Measurements from ENCODE around the gene ATXN8OS. TPM values are rescaled to one million over a fixed set of nuclear protein-coding genes. Genes with fewer than 3 reads are reported as not detected.

ATXN8OS gene
- not detected in 2 replicates for total RNA-seq

DNA sequence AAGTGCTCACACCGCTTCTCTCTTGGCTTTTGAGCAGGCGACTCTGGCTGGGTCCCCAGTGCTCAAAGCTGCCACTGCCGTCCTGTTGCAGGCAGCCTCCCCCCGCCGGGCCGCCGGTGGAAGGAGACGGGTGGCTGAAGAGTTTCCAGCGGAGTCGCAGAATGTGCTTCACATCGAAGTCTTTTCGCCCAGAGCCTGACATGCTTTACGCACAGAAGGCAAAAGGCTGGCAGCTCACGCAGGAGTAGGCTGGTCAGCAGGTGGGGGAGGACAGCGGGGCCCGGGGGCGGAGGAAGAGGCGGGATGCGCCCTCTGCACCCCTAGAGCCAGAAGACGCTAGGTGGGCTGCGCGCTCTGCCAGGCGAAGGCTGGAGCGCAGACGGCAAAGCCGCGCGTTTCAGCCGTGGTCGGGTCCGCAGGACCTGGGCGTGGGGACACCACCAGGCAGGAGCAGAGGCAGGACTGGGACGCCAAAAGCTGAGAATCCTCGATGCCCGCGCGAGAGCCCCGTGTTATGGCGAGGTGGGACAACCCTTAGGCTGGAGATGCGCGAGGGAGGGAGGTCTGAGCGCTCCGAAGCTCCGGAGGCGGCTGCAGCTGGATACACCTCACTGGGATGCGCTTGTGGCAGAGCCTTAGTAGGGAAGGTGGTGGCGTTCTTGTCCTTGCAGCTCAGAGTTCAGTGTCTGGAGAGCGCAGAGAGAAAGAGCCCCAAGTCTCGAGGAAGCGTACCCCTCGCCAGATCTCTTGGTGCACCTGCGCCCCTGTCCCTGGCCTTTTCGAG, at the start of gene ATXN8OS:
TSS of gene ATXN8OS (plus strand) at position 329 of the 784 bp plus-strand sequence.
- Histone ChIP-seq H3K4me3 (ENCODE audit: low read depth, low read length) (peak within 1 kb of the TSS; percentile 23), H3K36me3 (ENCODE audit: control insufficient read depth, insufficient read depth, low read length) (no peaks in the 10 kb centered on the region), H3K27me3 (ENCODE audit: control insufficient read depth, insufficient read depth, low read length) (peaks cover 14% of the 10 kb centered on the region)
- DNase-seq (ENCODE audit: low read depth), result no peak
- TF ChIP-seq, protein P1, sequence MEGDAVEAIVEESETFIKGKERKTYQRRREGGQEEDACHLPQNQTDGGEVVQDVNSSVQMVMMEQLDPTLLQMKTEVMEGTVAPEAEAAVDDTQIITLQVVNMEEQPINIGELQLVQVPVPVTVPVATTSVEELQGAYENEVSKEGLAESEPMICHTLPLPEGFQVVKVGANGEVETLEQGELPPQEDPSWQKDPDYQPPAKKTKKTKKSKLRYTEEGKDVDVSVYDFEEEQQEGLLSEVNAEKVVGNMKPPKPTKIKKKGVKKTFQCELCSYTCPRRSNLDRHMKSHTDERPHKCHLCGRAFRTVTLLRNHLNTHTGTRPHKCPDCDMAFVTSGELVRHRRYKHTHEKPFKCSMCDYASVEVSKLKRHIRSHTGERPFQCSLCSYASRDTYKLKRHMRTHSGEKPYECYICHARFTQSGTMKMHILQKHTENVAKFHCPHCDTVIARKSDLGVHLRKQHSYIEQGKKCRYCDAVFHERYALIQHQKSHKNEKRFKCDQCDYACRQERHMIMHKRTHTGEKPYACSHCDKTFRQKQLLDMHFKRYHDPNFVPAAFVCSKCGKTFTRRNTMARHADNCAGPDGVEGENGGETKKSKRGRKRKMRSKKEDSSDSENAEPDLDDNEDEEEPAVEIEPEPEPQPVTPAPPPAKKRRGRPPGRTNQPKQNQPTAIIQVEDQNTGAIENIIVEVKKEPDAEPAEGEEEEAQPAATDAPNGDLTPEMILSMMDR (IDR thresholded peaks at IDR 0.05; ENCODE audit: insufficient read depth, low read length, poor library complexity, severe bottlenecking), result no peak

DNA sequence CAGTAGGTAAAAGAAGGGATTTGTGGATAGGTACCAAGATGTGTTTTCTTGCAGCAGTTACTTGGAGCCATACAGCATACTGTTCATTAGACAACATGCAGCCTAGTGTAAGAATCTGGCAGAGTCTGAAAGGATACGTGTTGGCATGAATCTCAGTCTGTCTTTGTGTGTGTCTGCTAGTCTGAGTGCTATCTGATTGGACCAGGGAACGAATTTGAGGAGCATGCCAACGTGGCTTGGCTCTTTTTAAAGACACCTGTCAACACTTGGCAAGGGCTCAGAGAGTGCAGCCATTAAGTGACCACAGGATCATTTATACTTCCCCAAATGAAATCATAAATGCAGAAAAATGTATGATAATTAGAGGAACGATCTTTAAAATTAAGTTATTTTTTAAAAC, 27.6 kb upstream of the ATXN8OS start:
- TF ChIP-seq, protein P1 (IDR thresholded peaks at IDR 0.05; ENCODE audit: insufficient read depth, low read length, poor library complexity, severe bottlenecking), result no peak
- Histone ChIP-seq H3K36me3 (ENCODE audit: control insufficient read depth, insufficient read depth, low read length) (no peaks in the 10 kb centered on the region), H3K27me3 (ENCODE audit: control insufficient read depth, insufficient read depth, low read length) (no peaks in the 10 kb centered on the region), H3K4me3 (ENCODE audit: low read depth, low read length) (no peak overlapping the region)
- no peak for DNase-seq (ENCODE audit: low read depth)

DNA sequence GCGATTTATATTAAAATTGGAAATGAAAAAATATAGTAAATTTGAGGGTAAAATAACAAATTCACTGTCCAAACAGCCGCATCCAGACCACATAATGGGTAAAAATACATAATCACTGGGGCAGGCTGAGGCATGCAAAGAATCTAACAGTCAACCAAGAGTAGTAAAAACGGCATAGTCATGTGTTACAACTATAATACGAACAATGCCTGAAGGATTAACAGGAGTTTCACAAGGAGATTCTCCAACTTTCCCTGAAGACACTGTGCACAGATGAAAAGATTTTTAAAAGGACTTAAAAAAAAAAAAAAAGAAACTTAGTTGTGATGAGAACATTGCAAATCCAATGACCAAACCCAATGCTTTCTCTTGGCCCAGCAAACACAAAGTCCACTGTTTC, 20.4 kb upstream of the ATXN8OS start:
- no peaks in the 10 kb centered on the region for H3K36me3 ChIP-seq (ENCODE audit: control insufficient read depth, insufficient read depth, low read length)
- no peaks in the 10 kb centered on the region for H3K27me3 ChIP-seq (ENCODE audit: control insufficient read depth, insufficient read depth, low read length)
- TF ChIP-seq, protein P1 (IDR thresholded peaks at IDR 0.05; ENCODE audit: insufficient read depth, low read length, poor library complexity, severe bottlenecking), result no peak
- DNase-seq (ENCODE audit: low read depth), result no peak
- no peak overlapping the region for H3K4me3 ChIP-seq (ENCODE audit: low read depth, low read length)

DNA sequence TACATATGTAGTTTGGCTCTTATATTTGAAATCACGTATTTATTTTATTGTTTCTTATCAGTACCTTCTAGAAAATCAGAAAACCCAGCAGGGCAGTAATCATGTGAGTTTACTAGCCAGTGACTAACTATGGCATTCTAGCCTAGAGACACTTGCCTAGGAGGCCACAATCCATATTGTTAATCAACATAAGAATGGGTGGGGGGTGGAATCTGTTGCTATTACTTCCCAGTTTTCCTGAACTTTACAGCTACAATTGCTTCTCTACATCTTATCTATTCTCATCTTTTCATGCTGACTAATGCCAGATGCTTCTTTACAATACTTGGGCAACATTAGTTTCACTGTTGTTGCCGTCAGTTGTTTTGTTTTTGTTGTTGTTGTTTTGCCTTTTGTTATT, 18.7 kb upstream of the ATXN8OS start:
- DNase-seq (ENCODE audit: low read depth), result no peak
- TF ChIP-seq, protein P1 (IDR thresholded peaks at IDR 0.05; ENCODE audit: insufficient read depth, low read length, poor library complexity, severe bottlenecking), result no peak
- no peaks in the 10 kb centered on the region for H3K36me3 ChIP-seq (ENCODE audit: control insufficient read depth, insufficient read depth, low read length)

DNA sequence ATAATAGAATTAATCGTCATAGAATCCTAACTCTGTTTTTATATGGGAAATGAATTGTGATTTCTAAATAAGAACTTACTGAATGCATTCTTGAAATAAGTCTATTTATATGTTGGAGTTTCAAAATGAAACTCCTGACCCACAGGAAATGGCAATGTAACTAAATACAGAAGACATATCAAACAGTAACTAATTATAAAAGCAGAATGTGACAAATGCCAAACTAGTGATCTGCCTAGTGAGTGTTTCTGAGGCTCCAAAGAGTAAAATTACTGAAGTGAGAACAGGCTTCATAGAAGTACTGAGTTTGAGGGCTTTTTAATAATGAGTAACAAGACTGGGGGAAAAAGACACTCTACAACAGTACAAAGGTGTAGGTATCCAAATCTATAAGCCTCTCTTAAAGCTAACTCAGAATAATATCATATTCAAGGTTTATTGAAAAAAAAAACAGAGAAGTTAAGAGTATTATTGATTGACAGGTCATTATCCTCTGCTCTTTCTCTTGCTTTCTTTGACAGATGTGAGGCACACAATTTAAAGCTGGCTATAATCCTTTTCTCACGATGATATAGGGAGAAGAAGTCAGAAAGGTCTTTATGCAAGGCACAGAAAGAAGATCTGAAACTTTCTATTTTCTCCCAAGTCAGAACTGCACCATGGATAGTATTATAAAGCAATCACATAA, 17.4 kb upstream of the ATXN8OS start:
- Histone ChIP-seq H3K36me3 (ENCODE audit: control insufficient read depth, insufficient read depth, low read length) (no peaks in the 10 kb centered on the region), H3K4me3 (ENCODE audit: low read depth, low read length) (no peak overlapping the region), H3K27me3 (ENCODE audit: control insufficient read depth, insufficient read depth, low read length) (no peaks in the 10 kb centered on the region)
- peak; percentile 18 for DNase-seq (ENCODE audit: low read depth)
- TF ChIP-seq, protein P1 (IDR thresholded peaks at IDR 0.05; ENCODE audit: insufficient read depth, low read length, poor library complexity, severe bottlenecking), result no peak

More for the DNA sequence above, 18.7 kb upstream of the ATXN8OS start:
- Histone ChIP-seq H3K4me3 (ENCODE audit: low read depth, low read length) (no peak overlapping the region), H3K27me3 (ENCODE audit: control insufficient read depth, insufficient read depth, low read length) (no peaks in the 10 kb centered on the region)
